GM12891 (cell line): ENCODE measurements around the gene PNLDC1.

Source experiments
- POLR2A ChIP-seq: IDR thresholded peaks from 2 replicates; pipeline ENCODE4 v1.6.1; 2011; ENCODE audit warnings: low read depth, low read length, control low read depth
- POLR2AphosphoS5 ChIP-seq: IDR thresholded peaks from 2 replicates; pipeline ENCODE4 v1.6.1; 2011; ENCODE audit warnings: low read depth, low read length, control low read depth
- POU2F2 ChIP-seq: IDR thresholded peaks from 2 replicates; pipeline ENCODE4 v1.6.1; 2011; ENCODE audit warnings: low read depth, mild to moderate bottlenecking, control low read depth, low read length, moderate library complexity
- SPI1 ChIP-seq: IDR thresholded peaks from 2 replicates; pipeline ENCODE4 v1.6.1; 2011; ENCODE audit warnings: low read depth, low read length, control low read depth
- TAF1 ChIP-seq: IDR thresholded peaks from 2 replicates; pipeline ENCODE4 v1.6.1; 2011; ENCODE audit warnings: low read depth, low read length, control low read depth

DNA sequence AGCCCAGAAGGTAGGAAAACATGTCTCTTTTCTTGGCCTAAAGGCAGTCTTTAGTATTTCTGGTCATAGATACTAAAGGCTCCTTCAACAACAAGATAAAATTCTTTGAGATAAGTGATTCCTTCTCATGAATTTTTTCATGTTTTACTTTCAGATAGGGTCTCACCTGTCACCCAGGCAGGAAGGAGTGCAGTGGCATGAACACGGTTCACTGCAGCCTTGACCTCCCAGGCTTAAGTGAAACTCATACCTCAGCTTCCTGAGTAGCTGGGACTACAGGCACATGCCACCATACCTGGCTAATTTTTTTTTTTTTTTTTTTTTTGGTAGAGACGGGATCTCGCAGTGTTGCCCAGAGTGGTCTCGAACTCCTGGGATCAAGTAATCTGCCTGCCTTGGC, 9.1 kb downstream of the PNLDC1 start:
- TF ChIP-seq POLR2A (no peak), POLR2AphosphoS5 (no peak), SPI1 (no peak), TAF1 (no peak), POU2F2 (no peak)
